Endothelial cell of umbilical vein (primary cell): ENCODE measurements around the gene SIN3B. TPM values are rescaled to one million over a fixed set of nuclear protein-coding genes. Genes with fewer than 3 reads are reported as not detected.

ENCODE experiments used
- BruUV-seq: library from RNA; stranded (reverse); fragments of 400-500 nt; replicated peaks from 2 replicates; lab custom pipeline; 2021; lab: Mats Ljungman, UMichigan
- CTCF ChIA-PET: fragments of 300-600, 350-600 bp; sonication (Branson Sonifier 250); formaldehyde crosslinking; loops from one replicate; lab custom pipeline; 2021; ENCODE audit warnings: antibody characterized with exemption, inconsistent platforms; lab: Charles Lee
- POLR2A ChIA-PET: fragments of 300-600, 350-600 bp; sonication (Branson Sonifier 250); formaldehyde crosslinking; loops from one replicate; lab custom pipeline; 2021; ENCODE audit warnings: antibody characterized with exemption, inconsistent platforms; lab: Charles Lee
- DNase-seq: peaks from one replicate; pipeline ENCODE4 v3.0.0-alpha.2; 2011; ENCODE audit warnings: low read depth, low spot score
- FAIRE-seq: peaks from 2 replicates; lab custom pipeline; 2011; peaks lifted over from hg19 to GRCh38; lab: Jason Lieb, UNC
- H2AFZ ChIP-seq: 2 replicates; pipeline ENCODE4 v1.6.0; 2012; ENCODE audit warnings: low read depth, low read length, control low read depth, inconsistent platforms
- H3K27ac ChIP-seq: 2 replicates; pipeline ENCODE4 v1.5.1; 2011; ENCODE audit warnings: low read depth, mild to moderate bottlenecking, control low read depth, low read length, moderate library complexity; ENCODE audit not compliant: insufficient read depth
- H3K27me3 ChIP-seq, 2 experiments: 2 replicates each; pipeline versions ENCODE4 v1.6.0 to v1.6.1; 2011; ENCODE audit warnings: low read length in 2 of 2, mixed read lengths in 1 of 2; ENCODE audit not compliant: control insufficient read depth in 2 of 2, insufficient read depth in 2 of 2
- H3K36me3 ChIP-seq, 2 experiments: 2 replicates in 1 of 2; 3 replicates in 1 of 2; pipeline ENCODE4 v1.5.1; 2011; ENCODE audit warnings: low read length in 2 of 2, mild to moderate bottlenecking in 1 of 2, moderate library complexity in 1 of 2; ENCODE audit not compliant: control insufficient read depth in 2 of 2, insufficient read depth in 2 of 2; ENCODE audit errors: extremely low read depth in 1 of 2
- H3K4me1 ChIP-seq: 3 replicates; pipeline ENCODE4 v1.5.1; 2011; ENCODE audit warnings: mild to moderate bottlenecking, low read length; ENCODE audit not compliant: control insufficient read depth, insufficient read depth; ENCODE audit errors: extremely low read depth
- H3K4me2 ChIP-seq: 2 replicates; pipeline ENCODE4 v1.6.1; 2011; ENCODE audit warnings: low read length, control low read depth, mixed read lengths; ENCODE audit not compliant: insufficient read depth
- H3K4me3 ChIP-seq, 3 experiments: fragments of 200-600 bp in 1 of 3; sonication (generic), shearing (Covaris generic) in 1 of 3; replicated peaks in 1 of 3; 2 replicates each; pipeline ENCODE4 v1.5.1; 2011 to 2016; ENCODE audit warnings: control low read depth in 3 of 3, low read length in 3 of 3, mild to moderate bottlenecking in 2 of 3, inconsistent platforms in 1 of 3, low read depth in 1 of 3, moderate library complexity in 1 of 3; ENCODE audit not compliant: insufficient read depth in 1 of 3
- H3K79me2 ChIP-seq: 2 replicates; pipeline ENCODE4 v1.6.0; 2012; ENCODE audit warnings: low read length, inconsistent platforms; ENCODE audit not compliant: control insufficient read depth, insufficient read depth
- H3K9ac ChIP-seq: replicated peaks from 2 replicates; pipeline ENCODE3; 2011; ENCODE audit warnings: low read length, control low read depth; ENCODE audit not compliant: insufficient read depth; ENCODE audit errors: extremely low read depth
- H3K9me1 ChIP-seq: replicated peaks from 3 replicates; pipeline ENCODE4 v1.6.0; 2011; ENCODE audit warnings: mild to moderate bottlenecking, low read length; ENCODE audit not compliant: control insufficient read depth, insufficient read depth; ENCODE audit errors: extremely low read depth
- H3K9me3 ChIP-seq: replicated peaks from 2 replicates; pipeline ENCODE4 v1.5.1; 2012; ENCODE audit warnings: low read length, inconsistent platforms; ENCODE audit not compliant: control insufficient read depth, insufficient read depth
- H4K20me1 ChIP-seq: replicated peaks from 2 replicates; pipeline ENCODE3; 2011; ENCODE audit warnings: mild to moderate bottlenecking, low read length; ENCODE audit not compliant: control insufficient read depth, insufficient read depth; ENCODE audit errors: extremely low read depth
- CTCF ChIP-seq, 2 donors: IDR thresholded peaks; 1 replicate in 1 of 2; 2 replicates in 1 of 2; pipeline ENCODE4 v1.5.1; 2011; ENCODE audit warnings: low read length in 2 of 2, mild to moderate bottlenecking in 2 of 2, moderate library complexity in 2 of 2, control low read depth in 1 of 2, inconsistent platforms in 1 of 2, low read depth in 1 of 2; ENCODE audit not compliant: insufficient read depth in 1 of 2; ENCODE audit errors: extremely low read depth in 1 of 2
- EZH2 ChIP-seq: IDR thresholded peaks from 2 replicates; pipeline ENCODE4 v1.6.1; 2012; ENCODE audit warnings: borderline replicate concordance, low read depth, mild to moderate bottlenecking, moderate library complexity, low read length, inconsistent platforms; ENCODE audit not compliant: severe bottlenecking
- FOS ChIP-seq: IDR thresholded peaks from 2 replicates; pipeline ENCODE4 v1.6.1; 2011; ENCODE audit warnings: mild to moderate bottlenecking, low read length, moderate library complexity, borderline replicate concordance; ENCODE audit not compliant: insufficient read depth
- GATA2 ChIP-seq: IDR thresholded peaks from 2 replicates; pipeline ENCODE4 v1.7.0; 2011; ENCODE audit warnings: low read depth, mild to moderate bottlenecking, moderate library complexity, mixed read lengths, low read length; ENCODE audit not compliant: insufficient read length, insufficient read depth
- JUN ChIP-seq: IDR thresholded peaks from 2 replicates; pipeline ENCODE4 v1.6.1; 2011; ENCODE audit warnings: borderline replicate concordance, low read depth; ENCODE audit not compliant: insufficient read length, insufficient read depth
- MAX ChIP-seq: IDR thresholded peaks from 2 replicates; pipeline ENCODE4 v1.6.1; 2011; ENCODE audit not compliant: insufficient read depth, insufficient read length
- MYC ChIP-seq: IDR thresholded peaks from one replicate; pipeline ENCODE4 v1.6.1; 2011; ENCODE audit warnings: mild to moderate bottlenecking, low read depth, low read length
- POLR2A ChIP-seq: IDR thresholded peaks from 2 replicates; pipeline ENCODE4 v1.6.1; 2012; ENCODE audit warnings: low read depth, mild to moderate bottlenecking, control low read depth, low read length
- POLR2AphosphoS5 ChIP-seq: IDR thresholded peaks from 2 replicates; pipeline ENCODE4 v1.6.1; 2012; ENCODE audit warnings: low read depth, mild to moderate bottlenecking, control low read depth, low read length, moderate library complexity; ENCODE audit not compliant: insufficient read depth
- dilution Hi-C: fragments of 300-500 bp; cut with MboI; formaldehyde crosslinking; loops from one replicate; pipeline ENCODE4 v1.15.0; 2019; ENCODE audit warnings: low sequenced_read_pairs; ENCODE audit not compliant: extremely low pct_ligation_motif_present
- intact Hi-C: fragments of 100-400 bp; cut with micrococcal nuclease; formaldehyde crosslinking; loops from one replicate; pipeline ENCODE4 v1.10.0; 2022
- polyA plus RNA-seq, 4 experiments: library from polyadenylated mRNA; depleted of rRNA in 3 of 4; stranded (reverse) in 3 of 4; unstranded in 1 of 4; fragments of >200 nt; gene quantifications; 2 replicates each; pipeline versions ENCODE4 v1.2.1 to v1.2.3, GENCODE V29; 2011 to 2012; ENCODE audit warnings: missing spikeins in 1 of 4
- total RNA-seq: library from RNA; stranded (reverse); gene quantifications from 2 replicates; pipeline ENCODE4 v1.2.3, GENCODE V29; 2021

SIN3B gene
- total and polyA plus RNA-seq, 2 donors (not counting 3 experiments of a cell fraction or from before 2014, with no cell fraction given) = 46.2 to 75.0 TPM

- DNase-seq = no peak
- no peak overlapping the region for H3K4me3 ChIP-seq
- H3K36me3 ChIP-seq = no peaks in the 10 kb centered on the region
- ChIA-PET POLR2A (interaction anchor here (0.7 kb wide), 2 partner anchors 388 to 509 kb away, joined by 9 to 13 read pairs; partner anchors contain the start of gene DDA1), CTCF (interaction anchor here (1.5 kb wide), 1 partner anchor 206 kb away, joined by 4 read pairs; no protein-coding TSS in a partner anchor)
- intact Hi-C loops = no loop called here
- H3K4me1 ChIP-seq = no peaks in the 10 kb centered on the region
- no peak for TF ChIP-seq POLR2A
- TF ChIP-seq POLR2AphosphoS5 = no peak
- TF ChIP-seq EZH2 = no peak
- TF ChIP-seq MYC = no peak
- no peak for TF ChIP-seq GATA2
- TF ChIP-seq MAX = no peak
- no peak for TF ChIP-seq CTCF (IDR thresholded peaks at IDR 0.05; ENCODE audit: extremely low read depth in 1 of 2, insufficient read depth in 1 of 2, low read depth in 1 of 2, low read length in 2 of 2)
- no peak for TF ChIP-seq FOS
- no peak for TF ChIP-seq JUN
- no peak overlapping the region for H3K9ac ChIP-seq
- H3K9me1 ChIP-seq = no peaks in the 10 kb centered on the region
- no peak overlapping the region for H2AFZ ChIP-seq
- BruUV-seq = no TSS peak
- no peak overlapping the region for H3K27ac ChIP-seq
- FAIRE-seq = no peak
- no peaks in the 10 kb centered on the region for H3K9me3 ChIP-seq
- no peaks in the 10 kb centered on the region for H4K20me1 ChIP-seq
- H3K4me2 ChIP-seq = no peak overlapping the region
- H3K79me2 ChIP-seq = no peaks in the 10 kb centered on the region
- H3K27me3 ChIP-seq = no peaks in the 10 kb centered on the region
- dilution Hi-C loops = no loop called here
Observed at GRCh38 chr19:16920816-16921529, 91.8 kb downstream of the SIN3B start.
